Measurements from ENCODE around the gene DCC.

The DCC gene

DNA sequence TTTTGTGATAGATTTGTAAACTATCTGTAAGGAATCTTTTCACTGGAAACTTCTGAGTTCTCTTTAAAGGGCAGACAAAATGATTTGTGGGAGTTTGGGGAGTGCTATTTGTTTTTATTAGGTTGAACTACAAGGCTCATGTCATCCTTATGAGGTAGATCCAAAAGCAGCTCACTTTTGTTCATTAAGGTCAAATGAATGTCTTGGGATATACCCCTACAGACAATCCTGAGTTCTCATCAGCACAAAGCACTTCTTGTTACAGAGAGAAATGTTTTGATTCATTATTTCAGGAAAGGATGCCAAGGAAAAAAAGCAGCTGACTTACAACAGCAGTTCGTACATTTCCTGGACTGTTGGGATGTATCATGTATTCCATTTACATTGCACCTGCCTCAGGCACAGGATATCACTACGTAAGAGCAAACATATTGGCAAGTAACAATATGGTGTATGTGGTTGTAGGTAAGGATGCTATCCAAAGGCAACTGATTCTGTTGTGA, 68.9 kb downstream of the DCC start:
- DNase-seq (ENCODE audit: low read depth) = no peak
- no peak overlapping the region for H3K4me3 ChIP-seq (ENCODE audit: low read depth, low read length)

DNA sequence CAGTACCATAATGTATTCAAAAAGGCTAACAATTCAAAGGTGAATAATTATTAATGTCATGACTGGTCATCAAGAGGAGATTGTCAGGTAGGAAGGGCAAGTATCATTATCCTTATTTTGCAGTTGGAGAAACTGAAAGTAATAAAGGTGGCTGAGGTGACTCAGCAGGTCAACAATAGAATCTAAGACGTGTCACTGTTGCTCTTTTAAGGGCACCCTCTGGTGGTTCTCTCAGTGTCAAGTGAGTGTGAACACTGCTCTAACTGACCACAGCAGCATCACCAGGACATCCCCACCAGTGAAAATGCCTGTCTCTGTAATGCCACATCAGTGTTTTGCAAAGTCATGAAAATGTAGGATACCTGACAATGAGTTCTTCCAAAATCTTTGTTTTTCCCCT, 69.7 kb downstream of the DCC start:
- peak overlapping the region; percentile 38 for H3K4me3 ChIP-seq (ENCODE audit: low read depth, low read length)
- DNase-seq (ENCODE audit: low read depth) = peak; percentile 82
- TF ChIP-seq, protein P1, sequence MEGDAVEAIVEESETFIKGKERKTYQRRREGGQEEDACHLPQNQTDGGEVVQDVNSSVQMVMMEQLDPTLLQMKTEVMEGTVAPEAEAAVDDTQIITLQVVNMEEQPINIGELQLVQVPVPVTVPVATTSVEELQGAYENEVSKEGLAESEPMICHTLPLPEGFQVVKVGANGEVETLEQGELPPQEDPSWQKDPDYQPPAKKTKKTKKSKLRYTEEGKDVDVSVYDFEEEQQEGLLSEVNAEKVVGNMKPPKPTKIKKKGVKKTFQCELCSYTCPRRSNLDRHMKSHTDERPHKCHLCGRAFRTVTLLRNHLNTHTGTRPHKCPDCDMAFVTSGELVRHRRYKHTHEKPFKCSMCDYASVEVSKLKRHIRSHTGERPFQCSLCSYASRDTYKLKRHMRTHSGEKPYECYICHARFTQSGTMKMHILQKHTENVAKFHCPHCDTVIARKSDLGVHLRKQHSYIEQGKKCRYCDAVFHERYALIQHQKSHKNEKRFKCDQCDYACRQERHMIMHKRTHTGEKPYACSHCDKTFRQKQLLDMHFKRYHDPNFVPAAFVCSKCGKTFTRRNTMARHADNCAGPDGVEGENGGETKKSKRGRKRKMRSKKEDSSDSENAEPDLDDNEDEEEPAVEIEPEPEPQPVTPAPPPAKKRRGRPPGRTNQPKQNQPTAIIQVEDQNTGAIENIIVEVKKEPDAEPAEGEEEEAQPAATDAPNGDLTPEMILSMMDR (IDR thresholded peaks at IDR 0.05; ENCODE audit: insufficient read depth, low read depth, low read length, missing control alignments) = peak; percentile 26

More for the DNA sequence above, 68.9 kb downstream of the DCC start:
- TF ChIP-seq, protein P1 (IDR thresholded peaks at IDR 0.05; ENCODE audit: insufficient read depth, low read depth, low read length, missing control alignments) = no peak

DNA sequence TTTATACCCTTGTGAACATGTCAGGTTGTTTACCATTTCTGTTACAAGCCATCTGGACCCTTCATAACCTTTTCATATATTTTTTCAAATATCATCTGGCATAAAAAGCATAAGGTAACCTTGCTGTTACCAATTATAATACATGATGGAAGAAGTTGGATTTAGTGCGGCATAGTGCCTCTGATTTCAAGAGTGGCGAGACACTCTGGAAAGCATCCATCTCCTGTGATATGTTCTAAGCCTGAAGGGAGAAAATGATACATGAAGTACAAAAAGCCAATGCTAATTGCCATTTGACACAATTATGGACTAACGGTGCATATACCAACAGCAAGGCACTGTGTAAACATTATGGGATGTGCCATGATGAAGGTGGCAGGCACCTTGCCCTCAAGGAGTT, 75.1 kb downstream of the DCC start:
- no peak for DNase-seq (ENCODE audit: low read depth)
- TF ChIP-seq, protein P1 (IDR thresholded peaks at IDR 0.05; ENCODE audit: insufficient read depth, low read depth, low read length, missing control alignments) = no peak
- no peak overlapping the region for H3K4me3 ChIP-seq (ENCODE audit: low read depth, low read length)

GRCh38 chr18:52422985-52423601, 83.1 kb downstream of the DCC start:
- TF ChIP-seq, protein P1 (IDR thresholded peaks at IDR 0.05; ENCODE audit: insufficient read depth, low read depth, low read length, missing control alignments) = no peak
- H3K4me3 ChIP-seq (ENCODE audit: low read depth, low read length) = no peak overlapping the region
- DNase-seq (ENCODE audit: low read depth) = peak; percentile 13

DNA sequence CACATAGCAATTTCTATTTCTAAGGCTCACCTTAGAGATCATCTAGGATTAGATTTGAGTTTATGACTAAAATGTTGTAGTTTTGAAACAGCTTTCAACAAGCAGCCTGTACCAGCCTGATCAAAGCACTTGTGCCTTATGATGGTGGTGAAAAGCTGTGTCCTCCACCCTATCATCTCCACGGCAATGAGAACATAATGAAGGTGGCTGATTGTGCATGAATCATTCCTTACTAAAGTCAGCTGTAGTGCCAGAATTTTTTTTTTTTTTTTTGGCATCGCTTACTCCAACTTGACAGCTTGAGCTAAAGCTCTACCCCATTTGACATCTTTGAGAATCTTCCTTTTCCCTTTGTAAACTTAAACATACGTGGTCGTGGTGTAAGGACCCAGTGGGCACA, 86.0 kb downstream of the DCC start:
- DNase-seq (ENCODE audit: low read depth) = no peak
- no peak overlapping the region for H3K4me3 ChIP-seq (ENCODE audit: low read depth, low read length)
- TF ChIP-seq, protein P1 (IDR thresholded peaks at IDR 0.05; ENCODE audit: insufficient read depth, low read depth, low read length, missing control alignments) = no peak

- DNase-seq (ENCODE audit: low read depth) = no peak
- TF ChIP-seq, protein P1 (IDR thresholded peaks at IDR 0.05; ENCODE audit: insufficient read depth, low read depth, low read length, missing control alignments) = no peak
- H3K4me3 ChIP-seq (ENCODE audit: low read depth, low read length) = no peak overlapping the region
Observed at GRCh38 chr18:52426462-52426861, 86.5 kb downstream of the DCC start.

All from GM12865 (cell line).